Ascending aorta (tissue), 2 donors: ENCODE data around the gene AR. TPM values are rescaled to one million over a fixed set of nuclear protein-coding genes. Genes with fewer than 3 reads are reported as not detected.

ENCODE experiments used
- DNase-seq, 2 donors: peaks; one replicate each; pipeline ENCODE4 v3.0.0-alpha.2; 2019; ENCODE audit warnings: low spot score in 2 of 2
- H3K27ac ChIP-seq, 2 donors: fragments of 200-600 bp; sonication (generic); one replicate each; pipeline ENCODE4 v1.5.1; 2016 to 2017; ENCODE audit warnings: mild to moderate bottlenecking in 1 of 2
- H3K27me3 ChIP-seq: fragments of 200-600 bp; sonication (generic); one replicate; pipeline ENCODE4 v1.5.1; 2017
- H3K36me3 ChIP-seq, 2 donors: fragments of 200-600 bp; sonication (generic); one replicate each; pipeline ENCODE4 v1.5.1; 2016
- H3K4me1 ChIP-seq, 2 donors: fragments of 200-600 bp; sonication (generic); one replicate each; pipeline ENCODE4 v1.5.1; 2016 to 2017; ENCODE audit warnings: mild to moderate bottlenecking in 1 of 2
- H3K4me3 ChIP-seq, 2 donors: fragments of 200-600 bp; sonication (generic); one replicate each; pipeline ENCODE4 v1.5.1; 2016 to 2017; ENCODE audit warnings: mild to moderate bottlenecking in 1 of 2
- H3K9me3 ChIP-seq, 2 donors: fragments of 200-600 bp; sonication (generic); one replicate each; pipeline ENCODE4 v1.5.1; 2016
- intact Hi-C: fragments of 100-400 bp; cut with DNase I; formaldehyde crosslinking; loops from one replicate; pipeline ENCODE4 v1.15.1; 2023
- total RNA-seq: library from RNA; depleted of rRNA; stranded (reverse); fragments of >200 nt; gene quantifications from one replicate; pipeline ENCODE4 v1.1.0, GENCODE V29; 2016
- TF ChIP-seq, protein P1 (sequence below), 3 experiments: fragments of 200-600 bp in 2 of 3; fragments of 450-650 bp in 1 of 3; sonication (generic) in 2 of 3; IDR thresholded peaks; one replicate each; pipeline ENCODE4 v1.5.1; 2016 to 2019; ENCODE audit warnings: antibody characterized with exemption in 3 of 3, mild to moderate bottlenecking in 1 of 3, moderate library complexity in 1 of 3

Gene AR
- total RNA-seq, 1 donor from 2014 or later: 16.3 TPM

GRCh38 chrX:67700602-67701001 lies 156.8 kb downstream of the AR start:
- Histone ChIP-seq H3K4me1 (no peaks in the 10 kb centered on the region), H3K9me3 (no peaks in the 10 kb centered on the region), H3K27me3 (no peaks in the 10 kb centered on the region), H3K4me3 (no peak overlapping the region), H3K36me3 (no peaks in the 10 kb centered on the region), H3K27ac (no peak overlapping the region)
- no peak for DNase-seq
- intact Hi-C loops: no loop called here
- TF ChIP-seq, protein P1, sequence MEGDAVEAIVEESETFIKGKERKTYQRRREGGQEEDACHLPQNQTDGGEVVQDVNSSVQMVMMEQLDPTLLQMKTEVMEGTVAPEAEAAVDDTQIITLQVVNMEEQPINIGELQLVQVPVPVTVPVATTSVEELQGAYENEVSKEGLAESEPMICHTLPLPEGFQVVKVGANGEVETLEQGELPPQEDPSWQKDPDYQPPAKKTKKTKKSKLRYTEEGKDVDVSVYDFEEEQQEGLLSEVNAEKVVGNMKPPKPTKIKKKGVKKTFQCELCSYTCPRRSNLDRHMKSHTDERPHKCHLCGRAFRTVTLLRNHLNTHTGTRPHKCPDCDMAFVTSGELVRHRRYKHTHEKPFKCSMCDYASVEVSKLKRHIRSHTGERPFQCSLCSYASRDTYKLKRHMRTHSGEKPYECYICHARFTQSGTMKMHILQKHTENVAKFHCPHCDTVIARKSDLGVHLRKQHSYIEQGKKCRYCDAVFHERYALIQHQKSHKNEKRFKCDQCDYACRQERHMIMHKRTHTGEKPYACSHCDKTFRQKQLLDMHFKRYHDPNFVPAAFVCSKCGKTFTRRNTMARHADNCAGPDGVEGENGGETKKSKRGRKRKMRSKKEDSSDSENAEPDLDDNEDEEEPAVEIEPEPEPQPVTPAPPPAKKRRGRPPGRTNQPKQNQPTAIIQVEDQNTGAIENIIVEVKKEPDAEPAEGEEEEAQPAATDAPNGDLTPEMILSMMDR (IDR thresholded peaks at IDR 0.05): no peak

DNA sequence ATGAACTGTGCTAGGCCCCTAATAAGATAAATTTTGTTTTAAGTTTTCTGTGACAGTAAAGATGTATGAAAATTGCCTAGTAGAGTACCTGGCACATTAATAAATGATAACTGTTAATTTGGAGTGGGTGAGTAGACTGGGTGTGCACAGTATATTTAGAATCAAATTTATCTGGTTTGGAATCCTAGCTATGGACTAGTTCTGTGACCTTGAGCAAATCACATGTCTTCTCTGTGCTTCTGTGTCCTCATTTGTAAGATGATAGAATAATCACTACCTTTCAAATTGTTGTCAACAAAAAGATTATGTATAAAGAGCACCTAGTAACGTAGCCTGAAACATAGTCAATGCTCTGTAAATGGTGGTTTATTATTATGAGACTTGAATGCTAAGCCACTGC lies 170.2 kb downstream of the AR start:
- intact Hi-C loops: no loop called here
- H3K9me3 ChIP-seq: peaks cover 0 to 3% of the 10 kb centered on the region in 2 donors
- H3K4me1 ChIP-seq: peaks cover 0 to 2% of the 10 kb centered on the region in 2 donors
- H3K27me3 ChIP-seq: no peaks in the 10 kb centered on the region
- DNase-seq: no peak
- peaks cover 3 to 11% of the 10 kb centered on the region in 2 donors for H3K36me3 ChIP-seq
- no peak overlapping the region for H3K4me3 ChIP-seq
- H3K27ac ChIP-seq: no peak overlapping the region
- TF ChIP-seq, protein P1 (IDR thresholded peaks at IDR 0.05): no peak

GRCh38 chrX:67717571-67717970 lies 173.8 kb downstream of the AR start:
- TF ChIP-seq, protein P1 (IDR thresholded peaks at IDR 0.05): no peak
- intact Hi-C loops: no loop called here
- Histone ChIP-seq H3K27ac (no peak overlapping the region), H3K4me1 (peaks cover 0 to 2% of the 10 kb centered on the region in 2 donors), H3K36me3 (peaks cover 0 to 3% of the 10 kb centered on the region in 2 donors), H3K4me3 (no peak overlapping the region), H3K9me3 (no peaks in the 10 kb centered on the region), H3K27me3 (no peaks in the 10 kb centered on the region)
- no peak for DNase-seq

GRCh38 chrX:67718926-67719325 lies 175.1 kb downstream of the AR start:
- H3K27me3 ChIP-seq: no peaks in the 10 kb centered on the region
- no peak overlapping the region for H3K4me3 ChIP-seq
- no peak for DNase-seq
- TF ChIP-seq, protein P1 (IDR thresholded peaks at IDR 0.05): no peak
- no peaks in the 10 kb centered on the region for H3K9me3 ChIP-seq
- no peaks in the 10 kb centered on the region for H3K36me3 ChIP-seq
- no peak overlapping the region for H3K27ac ChIP-seq
- intact Hi-C loops: no loop called here
- H3K4me1 ChIP-seq: peaks cover 0 to 2% of the 10 kb centered on the region in 2 donors

DNA sequence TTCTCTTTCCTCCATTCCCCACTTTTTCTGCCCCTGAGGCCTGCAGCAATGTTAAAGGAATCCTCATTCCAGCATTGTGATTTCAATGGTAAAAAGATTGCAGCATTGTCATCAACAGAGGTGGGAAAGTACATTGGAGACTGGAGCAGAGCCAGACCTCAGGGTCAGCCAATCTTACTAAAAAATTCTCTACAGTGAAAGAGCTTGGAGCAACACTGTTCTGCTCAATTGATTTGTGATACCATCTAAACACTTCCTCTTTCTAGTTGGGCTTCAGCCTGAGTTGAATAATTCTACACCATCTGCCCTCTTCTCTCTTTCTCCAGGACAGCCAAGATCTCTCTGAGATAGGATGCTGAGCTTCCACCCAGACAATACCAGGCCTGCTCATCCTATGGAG lies 176.5 kb downstream of the AR start:
- Histone ChIP-seq H3K4me3 (no peak overlapping the region), H3K4me1 (peaks cover 0 to 2% of the 10 kb centered on the region in 2 donors), H3K27me3 (no peaks in the 10 kb centered on the region), H3K9me3 (no peaks in the 10 kb centered on the region), H3K27ac (no peak overlapping the region), H3K36me3 (no peaks in the 10 kb centered on the region)
- TF ChIP-seq, protein P1 (IDR thresholded peaks at IDR 0.05): no peak
- intact Hi-C loops: no loop called here
- DNase-seq: no peak

- TF ChIP-seq, protein P1 (IDR thresholded peaks at IDR 0.05): no peak
- intact Hi-C loops: no loop called here
These were observed 177.5 kb downstream of the AR start for GRCh38 chrX:67721321-67721720.

More at GRCh38 chrX:67721321-67721720, 177.5 kb downstream of the AR start:
- no peaks in the 10 kb centered on the region for H3K27me3 ChIP-seq
- H3K36me3 ChIP-seq: no peaks in the 10 kb centered on the region
- H3K27ac ChIP-seq: no peak overlapping the region
- DNase-seq: no peak
- no peak overlapping the region for H3K4me3 ChIP-seq
- peaks cover 0 to 2% of the 10 kb centered on the region in 2 donors for H3K4me1 ChIP-seq
- H3K9me3 ChIP-seq: no peaks in the 10 kb centered on the region
